GM10266 (cell line): ENCODE data around the gene RBM24.
"Not testable (repeated sequence)": the region's sequence is repeated elsewhere in the genome, so short reads cannot be mapped to it uniquely, and the experiment has no call there.

Experiments
- DNase-seq: peaks from one replicate; pipeline ENCODE4 v3.0.0; 2012; ENCODE audit errors: extremely low spot score
- TF ChIP-seq, protein P1 (sequence below): IDR thresholded peaks from 2 replicates; pipeline ENCODE4 v1.5.1; 2012; ENCODE audit warnings: mild to moderate bottlenecking, low read depth; ENCODE audit not compliant: control insufficient read depth, insufficient read depth; ENCODE audit errors: missing control alignments

The RBM24 gene

GRCh38 chr6:17299750-17300149, 18.6 kb downstream of the RBM24 start:
- DNase-seq: no peak
- TF ChIP-seq, protein P1, sequence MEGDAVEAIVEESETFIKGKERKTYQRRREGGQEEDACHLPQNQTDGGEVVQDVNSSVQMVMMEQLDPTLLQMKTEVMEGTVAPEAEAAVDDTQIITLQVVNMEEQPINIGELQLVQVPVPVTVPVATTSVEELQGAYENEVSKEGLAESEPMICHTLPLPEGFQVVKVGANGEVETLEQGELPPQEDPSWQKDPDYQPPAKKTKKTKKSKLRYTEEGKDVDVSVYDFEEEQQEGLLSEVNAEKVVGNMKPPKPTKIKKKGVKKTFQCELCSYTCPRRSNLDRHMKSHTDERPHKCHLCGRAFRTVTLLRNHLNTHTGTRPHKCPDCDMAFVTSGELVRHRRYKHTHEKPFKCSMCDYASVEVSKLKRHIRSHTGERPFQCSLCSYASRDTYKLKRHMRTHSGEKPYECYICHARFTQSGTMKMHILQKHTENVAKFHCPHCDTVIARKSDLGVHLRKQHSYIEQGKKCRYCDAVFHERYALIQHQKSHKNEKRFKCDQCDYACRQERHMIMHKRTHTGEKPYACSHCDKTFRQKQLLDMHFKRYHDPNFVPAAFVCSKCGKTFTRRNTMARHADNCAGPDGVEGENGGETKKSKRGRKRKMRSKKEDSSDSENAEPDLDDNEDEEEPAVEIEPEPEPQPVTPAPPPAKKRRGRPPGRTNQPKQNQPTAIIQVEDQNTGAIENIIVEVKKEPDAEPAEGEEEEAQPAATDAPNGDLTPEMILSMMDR: no peak

- no peak for DNase-seq
- TF ChIP-seq, protein P1: no peak
These were observed 19.5 kb downstream of the RBM24 start for GRCh38 chr6:17300637-17301036.

DNA sequence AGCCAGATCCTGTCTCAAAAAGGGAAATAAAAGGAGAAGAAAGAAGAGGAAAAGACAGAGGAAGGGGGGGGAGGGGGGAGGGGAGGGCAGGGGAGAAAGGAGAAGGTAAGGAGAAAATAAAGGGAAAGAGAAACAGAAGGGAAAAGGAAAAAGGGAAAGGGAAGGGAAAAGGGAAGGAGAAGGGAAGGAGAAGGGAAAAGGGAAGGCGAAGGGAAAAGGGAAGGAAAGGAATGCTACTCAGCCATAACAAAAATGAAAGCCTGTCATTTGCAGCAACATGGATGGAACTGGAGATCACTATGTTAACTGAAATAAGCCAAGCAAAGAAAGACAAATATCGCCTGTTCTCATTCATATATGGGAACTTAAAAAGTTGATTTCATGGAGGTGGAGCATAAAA, 22.3 kb downstream of the RBM24 start:
- DNase-seq: no peak
- TF ChIP-seq, protein P1: no peak

- TF ChIP-seq, protein P1: no peak
- DNase-seq: no peak
These were observed 24.2 kb downstream of the RBM24 start for GRCh38 chr6:17305219-17306001.

GRCh38 chr6:17311595-17312311, 30.6 kb downstream of the RBM24 start:
- TF ChIP-seq, protein P1: no peak
- DNase-seq: no peak

GRCh38 chr6:17313238-17313637, 32.1 kb downstream of the RBM24 start:
- DNase-seq: not testable (repeated sequence)

DNA sequence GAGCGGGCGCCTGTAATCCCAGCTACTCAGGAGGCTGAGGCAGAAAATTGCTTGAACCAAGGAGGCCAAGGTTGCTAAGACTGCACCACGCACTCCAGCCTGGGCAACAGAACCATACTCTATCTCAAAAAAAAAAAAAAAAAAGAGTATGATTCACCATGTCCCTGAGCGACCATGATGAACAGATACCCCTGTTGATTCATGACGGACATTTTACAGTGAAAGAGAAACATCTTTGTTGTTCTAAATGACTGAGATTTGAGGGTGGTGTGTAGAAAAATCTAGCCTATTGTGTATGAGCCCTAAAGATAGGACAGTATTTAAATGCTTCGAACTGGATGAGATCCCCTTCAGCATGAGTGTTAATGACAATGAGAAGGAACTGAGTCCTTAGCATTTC, 32.8 kb downstream of the RBM24 start:
- no peak for DNase-seq
- TF ChIP-seq, protein P1: no peak

GRCh38 chr6:17315262-17315661, 34.1 kb downstream of the RBM24 start:
- TF ChIP-seq, protein P1: no peak
- no peak for DNase-seq
